Spinal cord (tissue), 10 donors: ENCODE data around the gene C16orf74. TPM values are rescaled to one million over a fixed set of nuclear protein-coding genes. Genes with fewer than 3 reads are reported as not detected.

Experiments
- DNase-seq, 6 donors: peaks; one replicate each; pipeline versions ENCODE4 v3.0.0 to v3.0.0-alpha.2; 2013 to 2015; ENCODE audit warnings: low spot score in 6 of 6, low read depth in 4 of 6
- H3K27ac ChIP-seq: one replicate; pipeline ENCODE4 v1.5.1; 2013; ENCODE audit warnings: low read depth, low read length, control low read depth
- H3K27me3 ChIP-seq: one replicate; pipeline ENCODE4 v1.6.1; 2013; ENCODE audit warnings: low read length; ENCODE audit not compliant: control insufficient read depth, insufficient read depth
- H3K36me3 ChIP-seq: one replicate; pipeline ENCODE4 v1.6.1; 2013; ENCODE audit warnings: low read length; ENCODE audit not compliant: control insufficient read depth, insufficient read depth
- H3K4me1 ChIP-seq: one replicate; pipeline ENCODE4 v1.6.1; 2013; ENCODE audit warnings: low read length; ENCODE audit not compliant: control insufficient read depth, insufficient read depth
- H3K4me3 ChIP-seq: one replicate; pipeline ENCODE4 v1.5.1; 2013; ENCODE audit warnings: low read depth, low read length, control low read depth
- H3K9me3 ChIP-seq: one replicate; pipeline ENCODE4 v1.6.1; 2013; ENCODE audit warnings: low read length; ENCODE audit not compliant: control insufficient read depth, insufficient read depth
- WGBS: methylation state at CpG from one replicate; pipeline ENCODE4 v1.1.5; 2013; ENCODE audit warnings: missing lambda C conversion rate; ENCODE audit not compliant: insufficient coverage; 5-methylcytosine and 5-hydroxymethylcytosine counted together
- polyA plus RNA-seq, 2 donors: library from polyadenylated mRNA; unstranded; fragments of 120-200 nt; gene quantifications; one replicate each; pipeline ENCODE4 v1.2.1, GENCODE V29; 2013; ENCODE audit not compliant: insufficient read length in 2 of 2
- total RNA-seq, 2 donors: library from RNA; depleted of rRNA in 1 of 2; stranded (reverse); fragments of 120-200 nt in 1 of 2; fragments of >200 nt in 1 of 2; gene quantifications; one replicate each; pipeline versions ENCODE4 v1.2.3 to v1.2.4, GENCODE V29; 2013 to 2014
- donor health status: healthy.

The C16orf74 gene
- total and polyA plus RNA-seq, 4 donors, result 1.8 to 4.8 (median 2.9) TPM

GRCh38 chr16:85753559-85753958 is 2.7 kb upstream of the C16orf74 start:
- no peaks in the 10 kb centered on the region for H3K36me3 ChIP-seq
- H3K27ac ChIP-seq, result no peak overlapping the region
- no peak overlapping the region for H3K4me3 ChIP-seq
- H3K4me1 ChIP-seq, result peaks cover 51% of the 10 kb centered on the region
- no peaks in the 10 kb centered on the region for H3K9me3 ChIP-seq
- WGBS, result 79% methylated on average over 3 of the region's 6 CpGs
- H3K27me3 ChIP-seq, result peaks cover 38% of the 10 kb centered on the region
- DNase-seq, result no peak

- Histone ChIP-seq H3K4me3 (no peak overlapping the region), H3K27me3 (peaks cover 38% of the 10 kb centered on the region), H3K9me3 (no peaks in the 10 kb centered on the region), H3K27ac (no peak overlapping the region), H3K36me3 (no peaks in the 10 kb centered on the region), H3K4me1 (peaks cover 51% of the 10 kb centered on the region)
- WGBS, result 61% methylated on average over 11 of the region's 21 CpGs
- no peak for DNase-seq
Measured at GRCh38 chr16:85752511-85753420, 1.9 kb upstream of the C16orf74 start.

- 54% methylated on average over 14 of the region's 15 CpGs for WGBS
- H3K36me3 ChIP-seq, result no peaks in the 10 kb centered on the region
- DNase-seq, result no peak
- peaks cover 51% of the 10 kb centered on the region for H3K4me1 ChIP-seq
- H3K4me3 ChIP-seq, result no peak overlapping the region
- no peak overlapping the region for H3K27ac ChIP-seq
- H3K27me3 ChIP-seq, result peaks cover 39% of the 10 kb centered on the region
- H3K9me3 ChIP-seq, result no peaks in the 10 kb centered on the region
Measured at GRCh38 chr16:85751698-85752501, 1.0 kb upstream of the C16orf74 start.

DNA sequence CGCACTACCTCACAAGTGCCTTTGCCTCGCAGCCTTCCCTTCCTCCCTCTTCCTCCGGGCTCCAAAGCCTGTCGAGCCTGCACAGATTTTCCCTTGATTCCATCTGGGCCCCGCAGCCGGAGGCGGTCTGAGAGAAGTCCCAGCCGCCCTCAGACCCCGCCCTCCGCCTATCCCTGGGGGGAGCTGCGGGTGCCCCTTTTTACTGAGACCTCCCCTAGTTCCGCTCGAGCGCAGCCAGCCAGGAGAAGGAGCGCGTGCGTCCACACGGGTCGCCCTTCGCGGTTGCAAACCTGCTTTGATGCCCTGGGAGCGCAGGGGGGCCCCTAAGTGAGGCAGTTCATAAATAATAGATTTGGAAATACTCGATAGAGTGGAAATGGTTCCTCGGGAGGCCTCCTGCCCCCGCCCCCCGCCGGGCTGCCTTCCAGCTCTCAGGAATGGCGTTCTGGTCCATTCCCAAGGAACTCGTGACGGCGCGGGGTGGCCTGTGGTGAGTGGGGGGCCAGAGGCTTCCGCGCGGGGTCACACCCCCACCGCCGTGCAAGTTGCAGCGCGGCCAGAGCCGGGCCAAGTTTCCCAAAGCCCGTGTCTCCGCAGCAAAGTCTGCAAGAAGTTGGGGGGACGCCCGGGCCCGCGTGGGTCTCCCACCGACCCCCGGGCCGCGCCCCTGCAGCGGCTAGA is 610 bp downstream of the C16orf74 start:
- H3K27ac ChIP-seq, result no peak overlapping the region
- H3K4me3 ChIP-seq, result peak overlapping the region; percentile 38
- H3K4me1 ChIP-seq, result peaks cover 46% of the 10 kb centered on the region
- H3K27me3 ChIP-seq, result peaks cover 40% of the 10 kb centered on the region
- H3K36me3 ChIP-seq, result no peaks in the 10 kb centered on the region
- DNase-seq, result peak in 2 of 6 donors; percentile 39 to 57
- H3K9me3 ChIP-seq, result no peaks in the 10 kb centered on the region
- whole genome bisulfite sequencing, result under 1% methylated on average over 46 of the region's 51 CpGs

- peaks cover 40% of the 10 kb centered on the region for H3K27me3 ChIP-seq
- no peaks in the 10 kb centered on the region for H3K36me3 ChIP-seq
- H3K4me1 ChIP-seq, result peaks cover 44% of the 10 kb centered on the region
- H3K27ac ChIP-seq, result no peak overlapping the region
- H3K4me3 ChIP-seq, result peak overlapping the region; percentile 38
- DNase-seq, result no peak
- 33% methylated on average over 7 of the region's 14 CpGs for WGBS
- H3K9me3 ChIP-seq, result no peaks in the 10 kb centered on the region
Measured at GRCh38 chr16:85749771-85750145, 1.1 kb downstream of the C16orf74 start.

DNA sequence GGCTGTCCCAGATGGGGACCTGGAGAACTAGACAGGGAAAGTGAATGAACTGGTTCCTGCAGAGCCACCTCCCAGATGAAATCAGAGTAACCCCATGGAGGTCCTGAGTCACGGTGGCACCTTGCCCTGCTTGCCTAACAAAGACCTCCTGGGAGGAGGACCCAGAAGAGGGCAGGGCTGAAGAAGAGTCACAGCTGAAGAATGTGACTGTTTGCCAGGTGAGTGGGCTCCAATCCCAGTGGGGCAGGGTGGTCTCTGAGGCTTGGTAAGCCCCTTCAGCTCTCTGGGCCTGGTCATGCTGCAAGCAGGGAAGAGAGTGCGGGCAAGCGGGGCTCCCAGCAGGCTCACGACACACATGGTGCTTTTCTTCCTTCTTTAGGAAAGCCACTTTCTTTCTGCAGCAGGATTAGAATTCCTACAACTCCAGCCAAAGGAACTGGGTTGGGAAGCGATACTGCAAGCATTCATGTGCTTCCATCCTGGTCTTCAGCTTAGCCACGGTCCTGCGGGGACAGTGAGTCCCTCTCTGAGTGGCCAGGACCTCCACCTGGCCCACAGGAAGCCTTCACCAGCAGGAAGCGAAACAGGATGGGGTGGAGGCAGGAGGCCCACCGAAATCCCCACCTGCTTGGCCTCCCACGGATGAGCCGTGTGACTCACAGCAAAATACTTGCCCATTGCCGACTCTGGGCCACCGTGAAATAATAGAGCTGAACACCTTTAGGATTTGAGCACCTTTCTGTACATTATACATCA is 4.3 kb downstream of the C16orf74 start:
- Histone ChIP-seq H3K27me3 (peaks cover 26% of the 10 kb centered on the region), H3K4me3 (no peak overlapping the region), H3K9me3 (no peaks in the 10 kb centered on the region), H3K36me3 (no peaks in the 10 kb centered on the region), H3K27ac (no peak overlapping the region), H3K4me1 (peaks cover 17% of the 10 kb centered on the region)
- no peak for DNase-seq
- WGBS, result 80% methylated on average over 13 of the region's 13 CpGs

DNA sequence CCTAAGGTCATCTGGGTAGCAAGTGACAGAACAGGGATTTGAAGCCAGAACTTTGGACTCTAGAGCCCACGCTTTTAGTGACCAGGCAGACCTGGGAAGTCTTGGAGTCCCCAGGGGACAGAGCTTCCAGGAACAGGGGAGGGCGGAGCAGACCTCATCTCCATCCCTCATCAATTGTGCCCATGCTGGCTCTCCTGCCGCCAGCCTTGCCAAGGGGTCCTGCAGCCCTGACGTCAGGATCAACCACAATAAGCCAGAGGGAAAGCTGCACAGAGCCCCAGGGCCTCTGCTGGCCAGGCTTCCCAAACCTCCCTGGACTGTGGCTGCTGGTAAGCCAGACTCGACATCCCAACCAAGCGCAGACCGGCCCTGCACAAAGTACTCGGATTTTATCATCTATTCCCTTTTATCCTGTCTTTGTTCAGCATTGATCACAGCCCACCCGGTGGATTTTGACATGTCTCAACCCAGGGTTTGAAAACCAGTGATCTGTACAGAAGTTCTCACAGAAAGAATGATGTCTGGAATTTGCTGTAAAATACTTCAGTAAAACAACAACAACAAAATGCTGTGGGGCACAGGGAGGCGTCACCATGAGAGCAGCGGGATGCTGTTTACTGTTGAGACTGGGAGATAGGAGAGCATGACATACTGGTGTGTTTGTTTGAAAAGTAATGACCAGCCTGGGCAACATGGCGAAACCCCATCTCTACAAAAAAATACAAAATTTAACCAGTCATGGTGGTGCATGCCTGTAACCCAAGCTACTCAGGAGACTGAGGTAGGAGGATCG is 11.8 kb downstream of the C16orf74 start:
- no peaks in the 10 kb centered on the region for H3K9me3 ChIP-seq
- DNase-seq, result no peak
- no peaks in the 10 kb centered on the region for H3K36me3 ChIP-seq
- peaks cover 8% of the 10 kb centered on the region for H3K4me1 ChIP-seq
- WGBS, result 64% methylated on average over 8 of the region's 13 CpGs
- no peaks in the 10 kb centered on the region for H3K27me3 ChIP-seq
- H3K4me3 ChIP-seq, result no peak overlapping the region
- H3K27ac ChIP-seq, result no peak overlapping the region

DNA sequence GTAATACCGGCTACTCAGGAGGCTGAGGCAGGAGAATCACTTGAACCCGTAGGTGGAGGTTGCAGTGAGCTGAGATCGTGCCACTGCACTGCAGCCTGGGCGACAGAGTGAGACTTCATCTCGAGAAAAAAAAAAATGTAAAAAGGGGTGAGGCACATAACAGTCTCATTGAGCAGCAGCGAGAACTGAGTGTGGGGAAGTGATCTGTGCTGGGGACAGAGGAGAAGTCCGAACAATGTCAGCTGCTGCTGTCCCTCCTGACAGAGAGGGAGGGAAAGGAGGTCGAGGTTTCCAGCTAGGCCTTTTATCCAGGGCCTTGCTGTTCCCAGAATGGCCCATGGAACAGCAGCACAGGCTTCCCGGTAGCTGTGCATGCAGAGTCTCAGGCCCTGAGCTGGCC is 14.0 kb downstream of the C16orf74 start:
- Histone ChIP-seq H3K4me1 (peaks cover 9% of the 10 kb centered on the region), H3K4me3 (no peak overlapping the region), H3K9me3 (no peaks in the 10 kb centered on the region), H3K27ac (no peak overlapping the region), H3K36me3 (no peaks in the 10 kb centered on the region), H3K27me3 (no peaks in the 10 kb centered on the region)
- WGBS, result 88% methylated on average over 9 of the region's 9 CpGs
- no peak for DNase-seq
